ENCODE results near the gene PRRT1. TPM values are rescaled to one million over a fixed set of nuclear protein-coding genes. Genes with fewer than 3 reads are reported as not detected.
"Not testable (repeated sequence)": the region's sequence is repeated elsewhere in the genome, so short reads cannot be mapped to it uniquely, and the experiment has no call there.

PRRT1 gene
- total RNA-seq, 1 donor from 2014 or later, result not detected

- DNase-seq (ENCODE audit: low read depth), result no peak
These were observed 24.9 kb downstream of the PRRT1 start for GRCh38 chr6:32126880-32127279.

GRCh38 chr6:32123681-32124080 lies 28.1 kb downstream of the PRRT1 start:
- DNase-seq (ENCODE audit: low read depth), result no peak

GRCh38 chr6:32120573-32121059 lies 31.1 kb downstream of the PRRT1 start:
- no peak for DNase-seq (ENCODE audit: low read depth)

GRCh38 chr6:32118782-32119628 lies 32.7 kb downstream of the PRRT1 start:
- DNase-seq (ENCODE audit: low read depth), result peak; percentile 75

GRCh38 chr6:32117461-32117860 lies 34.3 kb downstream of the PRRT1 start:
- DNase-seq (ENCODE audit: low read depth), result no peak

- DNase-seq (ENCODE audit: low read depth), result no peak
These were observed 35.1 kb downstream of the PRRT1 start for GRCh38 chr6:32116674-32117073.

GRCh38 chr6:32115623-32116022 lies 36.1 kb downstream of the PRRT1 start:
- DNase-seq (ENCODE audit: low read depth), result no peak

GRCh38 chr6:32114796-32115195 lies 36.9 kb downstream of the PRRT1 start:
- DNase-seq (ENCODE audit: low read depth), result no peak

GRCh38 chr6:32113386-32114352 lies 38.1 kb downstream of the PRRT1 start:
- peak; percentile 87 for DNase-seq (ENCODE audit: low read depth)

- no peak for DNase-seq (ENCODE audit: low read depth)
These were observed 39.2 kb downstream of the PRRT1 start for GRCh38 chr6:32112431-32112980.

GRCh38 chr6:32111424-32112066 lies 40.2 kb downstream of the PRRT1 start:
- DNase-seq (ENCODE audit: low read depth), result no peak

- DNase-seq (ENCODE audit: low read depth), result no peak
These were observed 41.1 kb downstream of the PRRT1 start for GRCh38 chr6:32110632-32111031.

GRCh38 chr6:32109765-32110160 lies 42.0 kb downstream of the PRRT1 start:
- DNase-seq (ENCODE audit: low read depth), result no peak

GRCh38 chr6:32109114-32109764 lies 42.5 kb downstream of the PRRT1 start, which contains the start of gene TNXB:
TNXB (minus strand) TSS chr6:32109338; CDS start chr6:32098198, 11,140 bp downstream.
- DNase-seq (ENCODE audit: low read depth), result no peak

GRCh38 chr6:32108727-32109113 lies 43.0 kb downstream of the PRRT1 start:
- no peak for DNase-seq (ENCODE audit: low read depth)

GRCh38 chr6:32108094-32108627 lies 43.6 kb downstream of the PRRT1 start:
- DNase-seq (ENCODE audit: low read depth), result no peak

- no peak for DNase-seq (ENCODE audit: low read depth)
These were observed 44.3 kb downstream of the PRRT1 start for GRCh38 chr6:32107406-32107805.

GRCh38 chr6:32105433-32105832 lies 46.3 kb downstream of the PRRT1 start:
- DNase-seq (ENCODE audit: low read depth), result no peak

- no peak for DNase-seq (ENCODE audit: low read depth)
These were observed 49.5 kb downstream of the PRRT1 start for GRCh38 chr6:32102255-32102654.

GRCh38 chr6:32100251-32100650 lies 51.5 kb downstream of the PRRT1 start:
- DNase-seq (ENCODE audit: low read depth), result not testable (repeated sequence)

Measured in renal cortical epithelial cell (primary cell).